Natural killer cell (primary cell): ENCODE data around the gene SRRT. TPM values are rescaled to one million over a fixed set of nuclear protein-coding genes. Genes with fewer than 3 reads are reported as not detected.

Experiments used
- total RNA-seq, 4 donors: library from RNA; stranded (reverse); fragments of 120-200 nt in 1 of 4; gene quantifications; one replicate each; pipeline versions ENCODE4 v1.2.3 to v1.2.4, GENCODE V29; 2013 to 2022

Gene SRRT
- total RNA-seq, 3 donors from 2014 or later (not counting 1 experiment from before 2014, with no cell fraction given), result 281 to 307 (median 288) TPM

Other genes with a start within 250 kb of the SRRT start
- 10 to 100 TPM in 2 of 3 donors, 1 to 10 TPM in 1; 9.8 to 13.8 (median 12.0) TPM for gene TFR2, start 233.6 kb upstream of the SRRT start, total RNA-seq
- gene ACTL6B, start 218.7 kb upstream of the SRRT start, total RNA-seq, result not detected
- gene GNB2, start 201.4 kb upstream of the SRRT start, total RNA-seq, result 100 to 1,000 TPM; 194 to 227 (median 212) TPM
- gene GIGYF1, start 180.9 kb upstream of the SRRT start, total RNA-seq, result 100 to 1,000 TPM in 2 of 3 donors, 10 to 100 TPM in 1; 92.0 to 102 (median 101) TPM
- gene POP7, start 169.0 kb upstream of the SRRT start, total RNA-seq, result 10 to 100 TPM; 17.6 to 22.1 (median 17.6) TPM
- not detected for gene EPO, start 154.6 kb upstream of the SRRT start, total RNA-seq
- not detected for gene ZAN, start 141.5 kb upstream of the SRRT start, total RNA-seq
- gene EPHB4, start 47.6 kb upstream of the SRRT start, total RNA-seq, result 1 to 10 TPM in 1 of 3 donors, under 1 TPM in 2; 0.66 to 1.5 (median 0.88) TPM
- gene SLC12A9, start 22.4 kb upstream of the SRRT start, total RNA-seq, result 10 to 100 TPM; 35.0 to 44.2 (median 38.1) TPM
- gene TRIP6, start 7.7 kb upstream of the SRRT start, total RNA-seq, result 1 to 10 TPM; 1.1 to 3.5 (median 1.5) TPM
- gene UFSP1, start 14.6 kb downstream of the SRRT start, total RNA-seq, result 1 to 10 TPM; 1.0 to 1.9 (median 1.3) TPM
- under 1 TPM; 0.18 to 0.84 (median 0.47) TPM for gene ACHE, start 20.8 kb downstream of the SRRT start, total RNA-seq
- gene MUC3A, start 74.4 kb downstream of the SRRT start, total RNA-seq, result under 1 TPM in 1 of 3 donors, not detected in 2; 0.24 TPM
- gene MUC12, start 94.5 kb downstream of the SRRT start, total RNA-seq, result 1 to 10 TPM in 2 of 3 donors, not detected in 1; 1.2 to 4.6 TPM
- not detected for gene MUC17, start 145.0 kb downstream of the SRRT start, total RNA-seq
- 10 to 100 TPM; 53.6 to 75.8 (median 63.9) TPM for gene TRIM56, start 210.4 kb downstream of the SRRT start, total RNA-seq